Fibroblast of peridontal ligament (primary cell): Measurements from ENCODE around the gene CLP1.
"Not testable (repeated sequence)": the region's sequence is repeated elsewhere in the genome, so short reads cannot be mapped to it uniquely, and the experiment has no call there.

Experiments
- DNase-seq: peaks from one replicate; pipeline ENCODE4 v3.0.0-alpha.2; 2010; ENCODE audit errors: extremely low read depth

CLP1 gene

DNA sequence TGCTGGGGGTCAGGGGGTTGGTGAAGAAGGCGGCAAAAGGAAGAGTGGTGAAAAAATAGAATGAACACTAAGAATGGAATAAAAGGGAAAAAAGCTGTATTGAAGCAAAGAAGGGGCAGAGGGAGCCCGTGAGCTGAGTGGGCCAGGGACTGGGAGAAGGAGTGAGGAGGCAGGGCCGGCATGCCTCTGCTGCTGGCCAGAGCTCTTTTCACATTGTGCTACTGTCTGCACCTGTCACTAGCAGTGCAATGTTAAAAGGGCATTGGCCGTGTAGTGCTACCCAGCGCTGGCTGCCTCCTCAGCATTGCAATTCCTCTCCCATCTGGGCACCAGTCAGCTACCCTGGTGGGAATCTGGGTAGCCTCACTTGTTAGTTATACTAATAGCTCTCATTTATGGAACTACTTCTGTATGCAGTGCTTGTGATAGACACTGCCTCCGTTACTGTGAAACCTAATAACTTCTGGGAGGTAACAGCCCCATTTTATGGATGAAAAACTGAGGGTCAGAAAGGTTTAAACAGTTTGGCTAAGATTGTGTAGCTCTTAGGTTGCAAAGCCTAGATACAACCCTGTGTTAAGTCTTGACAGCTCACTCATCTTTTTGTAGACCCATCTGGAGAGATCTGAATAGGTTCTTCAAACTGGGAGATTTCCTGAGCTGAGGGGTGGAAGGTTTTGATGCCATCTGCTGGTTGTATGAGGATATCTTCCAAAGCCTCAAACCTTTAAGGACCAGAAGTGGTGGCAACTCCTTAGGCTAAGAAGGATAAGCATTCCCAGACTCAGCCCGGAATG is 16.4 kb upstream of the CLP1 start:
- DNase-seq: peak; percentile 79

DNA sequence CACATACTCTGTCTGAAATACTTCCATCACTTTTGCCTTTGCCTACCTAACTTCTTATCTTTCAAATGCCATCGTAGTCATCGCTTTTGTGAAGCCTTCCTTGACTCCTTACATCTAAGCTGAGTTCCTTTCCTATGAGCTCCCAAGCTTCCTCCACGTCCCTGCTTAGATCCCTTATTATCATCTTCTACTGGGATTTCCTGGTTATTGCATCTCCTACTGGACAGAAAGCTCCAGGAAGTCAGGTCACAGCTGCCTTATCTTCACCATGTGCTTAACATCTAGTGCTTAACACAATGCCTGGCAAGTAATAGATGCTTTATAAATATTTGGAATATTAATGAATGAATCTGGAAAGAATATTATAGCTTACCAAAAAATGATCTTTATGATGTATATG is 13.8 kb upstream of the CLP1 start:
- DNase-seq: no peak

DNA sequence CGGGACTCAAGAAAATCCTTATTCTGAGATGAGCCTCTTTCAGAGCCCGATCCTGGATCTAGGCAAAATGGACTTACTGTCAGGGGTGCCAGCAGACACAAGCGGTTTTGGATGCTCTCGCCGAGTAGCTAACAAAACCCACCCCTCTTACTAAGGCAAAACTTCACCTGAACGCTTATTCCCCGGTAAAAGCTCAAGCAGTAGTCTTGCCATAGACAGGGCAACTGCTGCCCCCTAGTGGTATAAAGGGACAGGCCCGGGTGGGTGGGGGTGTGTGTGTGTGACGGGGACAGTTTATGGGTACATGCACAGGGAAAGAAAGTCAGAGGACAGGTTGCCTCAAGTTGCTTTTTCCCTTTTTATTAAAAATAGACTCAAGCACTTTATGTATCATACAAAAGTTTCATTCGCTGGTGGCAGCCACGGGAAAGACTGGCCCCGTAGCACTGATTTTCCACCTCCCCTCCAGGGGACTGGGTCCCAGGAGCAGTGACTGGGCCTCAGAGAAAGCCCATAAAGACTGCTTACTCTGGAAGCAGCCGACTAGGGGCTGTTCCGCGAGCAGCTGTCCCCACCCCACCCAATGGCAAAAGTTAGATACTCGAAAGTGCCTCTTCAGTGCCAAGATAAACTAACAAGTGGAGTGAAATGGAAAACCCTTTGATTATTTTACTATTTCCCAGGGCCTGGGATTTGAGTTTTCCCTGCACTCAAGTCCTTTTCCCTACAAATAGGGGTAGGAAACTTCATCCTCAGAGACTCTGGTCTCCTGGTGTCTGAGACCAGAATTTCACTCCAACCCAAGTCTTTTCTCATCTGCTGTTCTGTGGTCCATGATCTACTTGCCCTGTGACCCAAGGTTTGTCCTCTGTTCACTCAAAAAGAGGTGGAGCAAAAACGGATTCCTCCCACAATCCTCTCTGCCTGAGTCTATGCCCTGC is 12.5 kb upstream of the CLP1 start:
- peak; percentile 71 for DNase-seq

DNA sequence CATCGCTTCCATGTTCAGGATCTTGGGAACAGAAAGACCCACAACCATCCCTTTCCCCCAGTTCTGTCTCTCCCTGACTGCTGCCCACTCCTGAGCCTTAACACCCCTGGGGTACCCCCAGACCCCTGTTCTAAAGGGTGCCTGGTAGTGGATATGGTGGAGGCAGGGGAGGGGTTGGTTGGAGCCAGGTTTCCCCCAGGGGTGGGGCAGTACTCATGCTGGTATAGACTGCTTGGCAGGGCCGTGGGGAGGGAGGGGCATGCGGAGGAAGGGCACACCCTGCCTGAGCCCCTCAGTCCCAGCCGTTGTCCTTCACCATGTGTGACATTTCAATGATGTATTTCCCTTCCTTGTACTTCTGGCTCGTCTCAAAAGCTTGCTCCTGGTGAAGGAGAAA is 11.9 kb upstream of the CLP1 start:
- DNase-seq: no peak

DNA sequence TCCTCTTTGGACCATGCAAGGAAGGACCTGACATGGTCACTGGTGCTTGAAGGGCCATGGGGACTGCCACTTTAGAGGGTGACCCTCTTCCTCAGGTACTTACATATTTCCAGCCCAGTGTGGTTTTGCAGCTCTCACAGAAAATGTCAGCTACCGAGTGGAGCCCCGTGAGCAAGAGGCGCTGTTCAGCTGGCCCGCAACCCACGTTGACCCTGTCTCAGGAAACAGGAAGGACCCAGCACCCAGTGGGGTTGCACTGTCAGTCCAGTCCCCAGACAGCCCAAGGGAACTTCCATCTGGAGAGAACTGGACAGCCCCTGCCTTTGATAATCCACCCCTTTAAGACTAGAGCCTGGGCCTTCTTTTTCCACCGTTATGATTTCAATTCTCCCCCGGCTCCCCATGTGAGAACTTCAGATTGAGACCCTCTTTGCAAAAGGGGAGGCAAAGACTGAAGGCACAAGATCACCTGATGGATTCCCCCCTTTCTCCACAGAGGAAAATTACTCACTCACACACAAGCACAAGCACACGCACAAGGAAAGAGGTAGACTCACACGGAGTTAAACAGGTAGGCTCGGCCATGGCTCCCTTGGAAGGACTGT is 11.3 kb upstream of the CLP1 start:
- DNase-seq: no peak

DNA sequence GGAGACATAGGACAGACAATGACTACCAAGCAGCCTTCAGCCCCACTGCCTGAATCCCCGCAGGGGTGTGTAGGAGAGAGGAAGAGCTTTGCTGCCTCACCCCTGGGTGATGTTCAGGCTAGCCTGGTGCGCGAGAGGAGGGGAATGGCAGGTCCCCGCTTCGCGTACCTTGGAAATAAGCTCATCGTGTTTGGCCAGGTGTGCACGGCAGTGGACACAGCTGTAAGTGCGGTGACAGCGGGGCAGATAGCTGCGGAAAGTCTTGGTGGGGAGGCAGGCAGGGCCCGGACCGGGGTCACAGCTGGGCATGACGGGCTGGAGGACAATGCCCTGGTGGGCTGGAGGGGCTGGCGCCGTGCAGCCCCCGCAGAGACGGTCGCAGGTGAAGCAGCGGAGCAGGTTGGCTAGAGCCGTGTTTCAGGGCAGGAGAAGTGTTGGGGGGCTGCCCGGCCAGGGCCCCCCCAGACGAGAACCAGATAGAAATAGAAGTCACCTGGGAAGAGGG is 10.7 kb upstream of the CLP1 start:
- DNase-seq: no peak

DNA sequence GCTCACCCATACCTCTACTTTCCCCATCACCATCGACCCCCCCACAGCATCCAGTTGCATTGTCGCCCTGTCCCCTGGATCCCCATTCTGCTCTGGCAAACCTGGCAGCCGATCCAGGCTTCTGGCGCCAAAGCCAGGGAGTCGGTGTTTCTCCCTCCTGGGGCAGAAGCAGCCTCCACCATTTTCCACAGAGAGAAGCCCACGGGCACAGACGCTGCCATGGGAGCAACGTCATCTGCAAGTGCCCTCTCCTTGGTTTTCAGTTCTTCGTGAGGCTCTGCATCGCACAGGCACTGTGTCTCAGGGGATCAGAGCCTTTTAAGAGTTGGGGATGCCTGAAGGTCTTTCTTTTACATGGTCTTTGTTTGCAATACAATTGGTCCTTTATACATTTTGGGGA is 10.2 kb upstream of the CLP1 start:
- DNase-seq: no peak

DNA sequence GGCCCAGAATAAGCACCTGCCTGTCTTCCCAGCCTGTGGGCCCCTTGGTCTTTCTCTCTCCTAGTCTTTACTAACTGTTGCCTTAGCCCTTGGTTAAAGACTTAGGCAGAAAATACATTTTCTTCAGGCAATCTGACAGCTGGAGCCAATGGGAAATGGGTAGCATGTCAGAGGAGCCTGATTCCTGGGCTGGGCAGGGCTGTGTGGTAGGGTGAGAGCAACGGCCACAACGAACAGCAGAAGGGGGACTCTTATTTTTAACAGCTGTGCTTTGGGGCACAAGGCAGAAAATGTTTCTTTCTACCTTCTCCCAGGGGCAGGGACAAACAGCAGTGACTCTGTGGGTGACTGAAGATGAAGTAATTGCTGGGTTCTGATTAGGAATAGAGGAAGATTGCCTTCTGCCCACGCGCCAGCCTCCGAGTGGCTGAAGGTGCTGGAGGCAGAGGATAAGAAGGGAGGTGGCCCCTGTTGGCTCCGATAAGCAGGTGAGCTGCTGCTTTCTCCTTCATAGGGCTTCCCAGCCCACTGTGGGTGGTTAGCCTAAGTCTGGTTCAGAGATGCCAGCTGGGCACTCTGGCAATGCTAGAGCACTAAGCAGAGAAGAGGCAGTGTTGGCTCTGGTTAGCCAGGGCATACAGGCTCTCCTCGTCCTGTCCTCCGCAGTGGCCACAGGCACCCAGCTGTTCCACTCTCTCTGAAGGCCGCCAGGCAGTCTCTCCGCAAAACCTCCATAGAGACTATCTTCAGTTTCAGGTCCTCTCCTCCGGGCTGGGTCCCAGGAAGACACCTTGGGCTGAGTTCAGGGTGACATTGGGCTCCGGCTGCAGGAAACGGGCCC is 9.4 kb upstream of the CLP1 start:
- DNase-seq: no peak

DNA sequence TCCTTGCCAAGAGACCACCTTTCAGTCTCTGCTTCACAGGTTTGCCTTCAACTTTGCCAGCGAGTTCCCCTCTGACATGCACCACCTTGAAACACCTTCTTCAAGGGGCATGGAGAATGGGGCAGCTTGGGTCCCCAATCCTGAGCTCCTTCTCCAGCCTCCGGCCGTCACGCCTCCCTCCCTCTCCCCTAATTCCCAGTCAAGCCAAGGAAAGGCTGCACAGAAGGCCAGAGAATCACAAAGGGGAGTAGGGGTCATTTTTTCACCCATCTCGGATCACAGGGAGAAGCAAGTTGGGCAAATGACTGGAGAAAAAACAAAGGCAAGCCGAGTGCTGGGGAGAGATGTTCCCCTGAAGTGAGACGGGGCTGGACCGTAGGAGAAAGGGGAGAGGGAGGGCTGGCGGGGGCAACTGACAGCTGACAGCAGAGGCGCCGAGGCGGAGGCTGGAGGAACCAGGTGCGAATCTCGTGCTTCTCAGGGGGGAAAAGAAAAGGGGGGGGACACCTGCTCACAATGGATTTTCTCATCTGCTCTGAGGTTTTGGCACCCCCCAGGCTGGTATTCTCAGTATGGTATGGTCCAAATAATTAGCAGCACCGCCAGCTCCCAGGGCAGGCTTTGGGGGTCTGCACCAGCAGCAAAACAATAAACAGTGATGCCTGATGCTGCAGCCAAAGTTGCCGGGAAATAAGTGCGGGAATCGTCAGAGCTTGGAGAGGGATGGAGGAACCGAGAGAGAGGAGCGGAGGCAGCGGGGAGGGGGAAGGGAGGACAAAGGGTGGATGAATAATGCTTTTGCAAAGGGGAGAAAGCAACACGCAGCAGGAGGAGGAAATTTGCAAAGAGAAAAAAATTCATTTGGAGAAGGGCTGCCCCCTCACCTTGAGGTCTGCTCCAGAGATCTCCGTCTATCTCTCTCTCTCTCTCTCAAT is 8.5 kb upstream of the CLP1 start:
- no peak for DNase-seq

DNA sequence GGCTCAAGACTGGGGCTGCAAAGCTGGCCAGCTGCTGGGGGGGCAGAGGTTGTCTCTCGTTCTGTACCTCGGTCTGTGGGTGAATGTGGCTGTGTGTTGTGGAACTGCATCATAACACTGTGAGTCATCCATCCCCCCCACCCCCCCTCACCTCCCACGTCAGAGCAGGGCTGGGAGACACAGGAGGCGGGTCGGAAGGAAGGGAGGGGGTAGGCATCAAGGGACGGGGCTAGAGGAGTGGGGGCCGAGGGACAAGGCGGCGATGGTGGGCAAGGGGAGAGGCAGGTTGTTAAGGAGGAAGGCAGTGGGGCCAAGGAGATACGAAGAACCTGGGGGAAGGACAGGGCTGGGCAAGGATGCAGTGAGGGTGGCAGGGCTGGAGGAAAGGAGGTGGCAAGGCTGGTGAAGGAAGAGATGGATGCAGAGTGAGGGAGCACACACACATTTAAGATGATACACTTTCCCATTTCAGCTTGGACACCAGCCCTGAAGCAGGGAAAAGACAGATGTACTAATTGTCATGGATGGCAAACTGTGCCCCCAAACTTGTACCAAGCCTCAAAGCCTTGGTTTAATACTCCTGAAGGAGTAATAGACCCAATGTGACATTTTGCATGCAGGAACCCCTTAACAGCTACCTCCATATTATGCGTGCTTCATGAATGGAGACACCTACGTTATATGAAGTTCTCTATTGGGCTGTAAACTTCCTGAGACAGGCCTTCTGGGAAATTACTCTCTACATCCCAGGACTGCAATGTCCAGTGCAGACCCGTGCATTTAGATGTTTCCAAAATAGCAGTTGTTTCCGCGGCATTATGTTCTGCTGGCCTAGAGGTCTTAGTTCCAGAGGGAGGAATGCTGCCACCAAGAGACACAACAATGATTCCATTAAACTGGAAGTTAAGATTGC is 7.5 kb upstream of the CLP1 start, which contains the start of gene YPEL4:
Gene YPEL4 (minus strand): TSS at position 87 of the 913 bp plus-strand sequence. CDS start 2,805 bp downstream, outside the sequence.
- peak; percentile 72 for DNase-seq

DNA sequence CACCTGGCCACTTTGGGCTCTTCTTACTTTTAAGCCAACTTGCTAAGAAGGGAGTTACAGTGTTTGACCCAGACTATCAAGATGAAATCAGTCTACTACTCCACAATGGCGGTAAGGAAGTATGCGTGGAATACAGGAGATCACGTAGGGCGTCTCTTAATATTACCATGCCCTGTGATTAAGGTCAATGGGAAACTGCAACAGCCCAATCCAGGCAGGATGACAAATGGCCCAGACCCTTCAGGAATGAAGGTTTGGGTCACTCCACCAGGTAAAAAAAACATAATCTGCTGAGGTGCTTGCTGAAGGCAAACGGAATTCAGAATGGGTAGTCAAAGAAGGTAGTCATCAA is 6.8 kb upstream of the CLP1 start:
- DNase-seq: no peak

DNA sequence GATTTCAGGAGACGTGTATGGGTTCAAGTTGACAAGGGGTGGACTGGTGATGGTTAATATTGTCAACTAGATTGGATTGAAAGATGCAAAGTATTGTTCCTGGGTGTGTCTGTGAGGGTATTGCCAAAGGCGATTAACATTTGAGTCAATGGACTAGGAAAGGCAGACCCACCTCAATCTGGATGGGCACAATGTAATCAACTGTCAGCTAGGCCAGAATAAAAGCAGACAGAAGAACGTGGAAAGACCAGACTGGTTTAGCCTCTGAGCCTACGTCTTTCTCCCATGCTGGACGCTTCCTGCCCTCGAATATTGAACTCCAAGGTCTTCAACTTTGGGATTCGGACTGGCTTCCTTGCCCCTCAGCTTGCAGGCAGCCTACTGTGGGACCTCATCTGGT is 6.2 kb upstream of the CLP1 start:
- DNase-seq: no peak

DNA sequence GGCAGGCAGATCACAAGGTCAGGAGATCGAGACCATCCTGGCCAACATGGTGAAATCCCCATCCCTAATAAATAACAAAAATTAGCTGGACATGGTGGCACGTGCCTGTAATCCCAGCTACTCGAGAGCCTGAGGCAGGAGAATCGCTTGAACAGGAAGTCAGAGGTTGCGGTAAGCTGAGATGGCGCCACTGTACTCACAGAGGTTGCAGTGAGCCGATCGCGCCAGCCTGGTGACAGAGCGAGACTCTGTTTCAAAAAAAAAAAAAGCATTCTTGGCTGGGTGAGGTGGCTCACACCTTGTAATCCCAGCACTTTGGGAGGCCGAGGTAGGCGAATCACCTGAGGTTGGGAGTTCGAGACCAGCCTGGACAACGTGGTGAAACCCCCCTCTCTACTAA is 5.3 kb upstream of the CLP1 start:
- DNase-seq: not testable (repeated sequence)

DNA sequence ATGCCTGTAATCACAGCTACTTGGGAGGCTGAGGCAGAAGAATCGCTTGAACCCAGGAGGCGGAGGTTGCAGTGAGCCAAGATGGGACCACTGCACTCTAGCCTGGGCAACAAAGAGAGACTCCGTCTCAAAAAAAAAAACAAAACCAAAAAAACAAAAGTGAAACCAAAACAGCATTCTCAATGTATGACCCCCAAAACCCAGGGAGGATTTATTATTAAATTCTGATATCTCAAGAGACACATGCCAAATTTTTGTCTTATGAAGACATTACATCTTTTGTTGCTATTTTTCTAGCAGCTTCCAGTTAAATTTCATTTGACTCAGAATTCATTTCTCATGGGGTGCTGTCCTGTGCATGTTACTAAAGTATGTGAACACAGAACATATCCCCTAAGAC is 4.9 kb upstream of the CLP1 start:
- DNase-seq: no peak

DNA sequence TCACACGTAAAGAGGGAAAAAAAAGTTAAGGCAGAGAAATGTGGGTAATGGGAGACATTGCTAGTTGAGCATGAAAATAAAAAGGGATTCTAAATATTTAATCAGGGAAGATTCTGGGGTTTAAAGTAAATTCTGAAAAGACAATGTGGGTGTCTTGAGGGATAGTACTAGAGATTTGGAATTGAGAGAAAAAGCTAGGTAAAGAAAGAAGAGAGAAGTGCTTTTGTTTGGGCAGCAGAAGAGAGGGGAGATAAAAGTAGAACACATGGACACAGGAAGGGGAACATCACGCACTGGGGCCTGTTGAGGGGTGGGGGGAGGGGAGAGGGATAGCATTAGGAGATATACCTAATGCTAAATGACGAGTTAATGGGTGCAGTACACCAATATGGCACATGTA is 4.4 kb upstream of the CLP1 start:
- DNase-seq: no peak

DNA sequence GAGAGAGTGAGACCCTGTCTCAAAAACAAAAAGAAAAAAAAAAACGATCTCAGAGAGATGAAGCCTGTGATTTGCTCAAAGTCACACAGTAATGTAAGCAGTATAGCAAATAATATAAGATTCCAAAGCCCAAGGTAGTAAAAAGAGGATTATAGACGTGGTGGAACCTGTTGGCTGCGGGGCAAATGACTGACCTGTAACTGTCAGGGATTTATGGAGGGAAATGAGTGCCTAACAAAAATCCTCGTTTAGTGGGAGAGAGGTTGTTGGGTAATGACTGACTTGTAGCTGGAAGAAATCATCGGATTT is 723 bp upstream of the CLP1 start:
- DNase-seq: no peak

DNA sequence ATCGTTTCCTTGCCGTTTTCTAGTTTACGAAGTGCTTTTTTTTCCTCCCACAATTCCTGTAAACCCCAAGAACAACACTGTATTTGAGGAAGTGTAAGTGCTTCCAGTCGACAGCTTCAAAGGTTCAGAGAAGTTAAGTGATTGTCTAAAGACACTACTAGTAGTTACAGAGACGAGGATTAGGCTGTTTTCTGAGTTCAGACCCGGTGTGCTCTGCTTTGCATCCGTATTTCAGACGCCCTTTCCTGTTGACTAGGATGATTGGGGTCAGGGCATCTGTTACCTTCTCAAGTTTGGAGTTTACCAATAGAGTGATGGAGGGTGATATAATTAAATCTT is 430 bp downstream of the CLP1 start:
- DNase-seq: no peak

DNA sequence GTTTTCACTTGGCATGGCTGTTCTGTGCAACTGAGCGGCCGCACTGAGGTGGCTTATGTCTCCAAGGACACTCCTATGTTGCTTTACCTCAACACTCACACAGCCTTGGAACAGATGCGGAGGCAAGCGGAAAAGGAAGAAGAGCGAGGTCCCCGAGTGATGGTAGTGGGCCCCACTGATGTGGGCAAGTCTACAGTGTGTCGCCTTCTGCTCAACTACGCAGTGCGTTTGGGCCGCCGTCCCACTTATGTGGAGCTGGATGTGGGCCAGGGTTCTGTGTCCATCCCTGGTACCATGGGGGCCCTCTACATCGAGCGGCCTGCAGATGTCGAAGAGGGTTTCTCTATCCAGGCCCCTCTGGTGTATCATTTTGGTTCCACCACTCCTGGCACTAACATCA is 2.1 kb downstream of the CLP1 start:
- no peak for DNase-seq

DNA sequence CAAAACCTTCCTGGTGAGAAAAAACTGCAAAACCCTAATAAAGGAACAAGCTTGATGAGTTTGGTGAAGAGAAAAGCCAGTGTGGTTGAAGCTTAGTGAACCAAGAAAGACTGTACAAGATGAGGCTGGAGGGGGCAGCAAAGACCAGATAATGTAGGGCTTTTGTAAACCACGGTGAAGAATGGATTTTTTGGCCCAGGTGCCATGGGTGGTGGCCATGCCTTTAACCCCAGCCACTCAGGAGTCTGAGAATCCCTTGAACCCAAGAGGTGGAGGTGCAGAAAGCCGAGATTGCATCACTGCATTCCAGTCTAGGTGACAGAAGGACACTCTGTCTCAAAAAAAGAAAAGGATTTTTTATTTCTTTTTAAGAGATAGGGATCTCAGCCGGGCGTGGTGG is 5.3 kb downstream of the CLP1 start:
- no peak for DNase-seq

DNA sequence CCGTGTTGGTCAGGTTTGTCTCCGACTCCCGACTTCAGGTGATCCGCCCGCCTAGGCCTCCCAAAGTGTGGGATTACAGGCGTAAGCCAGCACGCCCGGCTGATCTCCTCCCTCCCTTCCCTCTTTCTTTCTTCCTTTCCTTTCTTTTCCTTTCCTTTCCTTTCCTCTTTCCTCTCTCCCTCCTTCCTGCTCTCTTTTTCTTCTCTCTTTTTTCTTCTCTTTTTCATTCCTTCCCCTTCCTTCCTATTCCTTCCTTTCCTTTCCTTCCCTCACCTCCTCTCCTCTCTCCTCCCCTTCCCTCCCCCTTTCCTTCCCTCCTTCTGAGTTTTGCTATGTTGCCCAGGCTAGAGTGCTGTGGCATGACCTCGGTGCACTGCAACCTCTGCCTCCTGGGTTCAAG is 6.4 kb downstream of the CLP1 start:
- DNase-seq: no peak
